ENCODE measurements around the gene ETV1. TPM values are rescaled to one million over a fixed set of nuclear protein-coding genes. Genes with fewer than 3 reads are reported as not detected.

ETV1 gene
- total and polyA plus RNA-seq, 9 of the 15 experiments (the other 6 are each of a cell fraction or from before 2014, with no cell fraction given) = 7.2 to 27.4 (median 14.0) TPM

GRCh38 chr7:13849163-13849892 is 140.1 kb downstream of the ETV1 start (continued):
- TF ChIP-seq ZNF239 (CRISPR knock-in tag; IDR thresholded peaks at IDR 0.05) (peak; percentile 60; the same call in 1 of the 2 replicates), TAL1 (IDR thresholded peaks at IDR 0.05) (no peak), NCOA6 (IDR thresholded peaks at IDR 0.05) (no peak), NCOA2 (IDR thresholded peaks at IDR 0.05; ENCODE audit: partially characterized antibody in 2 of 2) (no peak), GABPB2 (CRISPR knock-in tag; conservative IDR thresholded peaks at IDR 0.05) (no peak), LEF1 (IDR thresholded peaks at IDR 0.05) (no peak), ZBTB26 (CRISPR knock-in tag; IDR thresholded peaks at IDR 0.05) (peak; percentile 82), ZKSCAN3 (CRISPR knock-in tag; IDR thresholded peaks at IDR 0.05) (peak; percentile 35; the same call in 1 of the 2 replicates), STAT5B (CRISPR knock-in tag; IDR thresholded peaks at IDR 0.05) (no peak), VEZF1 (CRISPR knock-in tag; IDR thresholded peaks at IDR 0.05) (no peak; the same call in 1 of the 2 replicates), FIP1L1 (IDR thresholded peaks at IDR 0.05; ENCODE audit: low read depth, low read length, poor library complexity, severe bottlenecking) (no peak), SREBF2 (CRISPR knock-in tag; IDR thresholded peaks at IDR 0.05) (no peak), ELF2 (CRISPR knock-in tag; IDR thresholded peaks at IDR 0.05) (peak; percentile 43; the same call in 1 of the 2 replicates), IRF2 (CRISPR knock-in tag; IDR thresholded peaks at IDR 0.05) (no peak), TEAD2 (tag; IDR thresholded peaks at IDR 0.05) (no peak), KAT2B (IDR thresholded peaks at IDR 0.05; ENCODE audit: low read depth, low read length) (no peak), ZBTB34 (CRISPR knock-in tag; IDR thresholded peaks at IDR 0.05) (peak; percentile 78; the same call in 1 of the 2 replicates), ZC3H11A (IDR thresholded peaks at IDR 0.05; ENCODE audit: low read depth, low read length) (no peak), ZNF830 (CRISPR knock-in tag; IDR thresholded peaks at IDR 0.05) (no peak), ARID3B (CRISPR knock-in tag; IDR thresholded peaks at IDR 0.05; ENCODE audit: borderline replicate concordance) (no peak), NFYB (IDR thresholded peaks at IDR 0.05; ENCODE audit: extremely low read depth, insufficient read length) (no peak), RBFOX2 (IDR thresholded peaks at IDR 0.05; ENCODE audit: low read depth, low read length) (no peak), ZNF184 (CRISPR knock-in tag; IDR thresholded peaks at IDR 0.05) (no peak), ZC3H4 (CRISPR knock-in tag; IDR thresholded peaks at IDR 0.05; ENCODE audit: borderline replicate concordance) (no peak)
